Cardiac fibroblast (primary cell): Measurements from ENCODE around the gene SPTBN1.

Experiments
- DNase-seq, 2 donors: peaks; one replicate each; pipeline versions ENCODE4 v3.0.0 to v3.0.0-alpha.2; 2010; ENCODE audit warnings: low read depth in 2 of 2
- H3K4me3 ChIP-seq, 2 donors: replicated peaks in 1 of 2; 1 replicate in 1 of 2; 2 replicates in 1 of 2; pipeline ENCODE4 v1.5.1; 2011; ENCODE audit warnings: low read depth in 2 of 2, low read length in 2 of 2, mild to moderate bottlenecking in 2 of 2, moderate library complexity in 1 of 2
- TF ChIP-seq, protein P1 (sequence below): IDR thresholded peaks from one replicate; pipeline ENCODE4 v1.5.1; 2011; ENCODE audit warnings: low read depth, mild to moderate bottlenecking, low read length, inconsistent platforms

Gene SPTBN1

GRCh38 chr2:54424555-54425163, 31.5 kb upstream of the SPTBN1 start:
- no peak overlapping the region for H3K4me3 ChIP-seq
- DNase-seq, result no peak
- TF ChIP-seq, protein P1, sequence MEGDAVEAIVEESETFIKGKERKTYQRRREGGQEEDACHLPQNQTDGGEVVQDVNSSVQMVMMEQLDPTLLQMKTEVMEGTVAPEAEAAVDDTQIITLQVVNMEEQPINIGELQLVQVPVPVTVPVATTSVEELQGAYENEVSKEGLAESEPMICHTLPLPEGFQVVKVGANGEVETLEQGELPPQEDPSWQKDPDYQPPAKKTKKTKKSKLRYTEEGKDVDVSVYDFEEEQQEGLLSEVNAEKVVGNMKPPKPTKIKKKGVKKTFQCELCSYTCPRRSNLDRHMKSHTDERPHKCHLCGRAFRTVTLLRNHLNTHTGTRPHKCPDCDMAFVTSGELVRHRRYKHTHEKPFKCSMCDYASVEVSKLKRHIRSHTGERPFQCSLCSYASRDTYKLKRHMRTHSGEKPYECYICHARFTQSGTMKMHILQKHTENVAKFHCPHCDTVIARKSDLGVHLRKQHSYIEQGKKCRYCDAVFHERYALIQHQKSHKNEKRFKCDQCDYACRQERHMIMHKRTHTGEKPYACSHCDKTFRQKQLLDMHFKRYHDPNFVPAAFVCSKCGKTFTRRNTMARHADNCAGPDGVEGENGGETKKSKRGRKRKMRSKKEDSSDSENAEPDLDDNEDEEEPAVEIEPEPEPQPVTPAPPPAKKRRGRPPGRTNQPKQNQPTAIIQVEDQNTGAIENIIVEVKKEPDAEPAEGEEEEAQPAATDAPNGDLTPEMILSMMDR, result no peak

DNA sequence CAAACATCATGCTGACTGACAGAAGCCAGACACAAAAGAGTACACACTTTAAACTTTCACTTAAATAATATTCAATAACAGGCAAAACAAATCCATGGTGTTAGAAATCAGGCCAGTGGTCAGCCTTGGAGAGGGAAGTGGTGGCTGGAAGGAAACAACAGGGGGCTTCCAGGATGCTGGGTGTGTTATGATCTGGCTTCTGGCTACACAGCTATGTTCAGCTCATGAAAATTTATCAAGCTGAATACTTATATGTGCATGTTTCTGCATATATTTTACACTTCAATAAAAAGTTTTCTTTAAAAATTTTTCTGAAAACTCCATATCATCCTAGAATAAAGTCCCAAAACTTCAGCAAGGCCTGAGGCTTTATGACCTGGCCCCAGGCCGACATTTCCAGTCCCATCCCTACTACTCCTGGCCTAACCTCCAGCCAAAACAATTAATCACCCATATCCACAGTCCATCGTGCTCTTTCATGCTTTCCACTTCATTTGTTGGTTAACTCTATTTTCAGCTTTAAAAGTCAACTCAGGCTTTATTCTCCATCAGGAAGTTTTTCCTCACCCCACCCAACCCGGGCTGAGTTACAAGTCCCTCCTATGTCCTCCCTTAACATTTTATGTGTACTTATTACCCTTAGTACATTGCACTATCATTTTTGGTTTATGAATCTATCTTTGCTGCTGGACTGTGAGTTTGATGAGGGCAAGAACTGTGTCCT, 27.9 kb upstream of the SPTBN1 start:
- TF ChIP-seq, protein P1, result no peak

DNA sequence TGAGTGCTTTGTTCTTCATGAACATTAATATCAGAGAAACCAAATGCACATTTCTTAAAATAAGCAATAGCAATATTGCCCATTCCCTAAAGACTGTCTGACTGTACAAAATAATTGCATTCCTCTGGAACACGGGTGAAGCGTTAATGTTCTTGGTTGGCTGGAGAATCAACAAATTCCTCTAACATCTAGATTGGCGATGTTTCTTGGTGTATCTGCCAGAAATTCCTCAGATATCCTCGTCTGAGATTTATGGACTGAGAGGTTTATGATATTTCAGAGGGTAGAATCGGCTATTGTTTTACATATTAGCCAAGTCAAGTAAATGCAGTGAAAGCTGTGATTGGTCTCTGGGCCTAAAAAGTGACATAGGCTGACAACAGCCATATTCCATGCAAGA, 27.1 kb upstream of the SPTBN1 start:
- peak in 1 of 2 donors; percentile 85 for DNase-seq
- H3K4me3 ChIP-seq, result no peak overlapping the region
- TF ChIP-seq, protein P1, result no peak

More for the DNA sequence above, 27.9 kb upstream of the SPTBN1 start:
- no peak overlapping the region for H3K4me3 ChIP-seq
- peak in 1 of 2 donors; percentile 52 for DNase-seq

- peak in 1 of 2 donors; percentile 39 for DNase-seq
- no peak overlapping the region for H3K4me3 ChIP-seq
These were observed 26.1 kb upstream of the SPTBN1 start for GRCh38 chr2:54429811-54430551.

DNA sequence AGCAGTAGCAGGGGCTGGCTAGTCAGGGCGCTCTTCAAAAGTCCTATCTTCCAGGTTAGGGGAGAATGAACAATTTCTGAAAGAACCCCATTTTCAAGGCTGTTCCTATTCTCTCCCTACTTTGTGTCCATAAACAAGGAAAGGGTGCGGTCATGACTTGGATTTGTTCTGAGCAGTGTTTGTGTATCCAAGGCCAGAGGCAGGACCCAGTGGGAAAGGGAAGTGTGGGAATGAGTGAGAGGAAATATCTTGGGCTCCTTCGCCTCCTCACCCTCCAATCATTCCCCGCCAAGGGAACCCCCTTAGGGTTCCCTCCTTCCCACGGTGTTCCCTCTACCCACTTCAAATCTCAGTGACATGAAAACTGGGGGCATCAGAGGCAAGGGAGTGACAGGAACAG, 25.5 kb upstream of the SPTBN1 start:
- TF ChIP-seq, protein P1, result no peak
- H3K4me3 ChIP-seq, result no peak overlapping the region
- DNase-seq, result no peak

More at GRCh38 chr2:54429811-54430551, 26.1 kb upstream of the SPTBN1 start:
- TF ChIP-seq, protein P1, result no peak

GRCh38 chr2:54432251-54433015, 23.7 kb upstream of the SPTBN1 start:
- no peak overlapping the region for H3K4me3 ChIP-seq
- DNase-seq, result peak in 1 of 2 donors; percentile 38
- TF ChIP-seq, protein P1, result no peak
